Activated T-cell treated with anti-CD3 and anti-CD28 coated beads, Interleukin-2, amount 50 U/mL, for 72 hours (primary cell): ENCODE data around the gene NAALADL2. TPM values are rescaled to one million over a fixed set of nuclear protein-coding genes. Genes with fewer than 3 reads are reported as not detected.

Experiments
- ATAC-seq, 2 donors: fragments of 150-1000 bp; cut with Tn5 transposase; replicated peaks in 1 of 2; 2 replicates each; pipeline ENCODE4 v1.10.0; 2021; ENCODE audit warnings: moderate library complexity in 2 of 2, mild to moderate bottlenecking in 1 of 2
- DNase-seq, 2 donors: peaks; one replicate each; pipeline ENCODE4 v3.0.0; 2021 to 2022; ENCODE audit warnings: mixed read lengths in 1 of 2
- H3K27ac Mint-ChIP-seq: one replicate; pipeline ENCODE4 v1.8.0; 2022; ENCODE audit warnings: mild to moderate bottlenecking, moderate library complexity, mixed read lengths
- H3K27me3 Mint-ChIP-seq: one replicate; pipeline ENCODE4 v1.8.0; 2022; ENCODE audit warnings: low read depth, mixed read lengths
- H3K36me3 Mint-ChIP-seq, 2 donors: one replicate each; pipeline ENCODE4 v1.8.0; 2022; ENCODE audit warnings: mixed read lengths in 2 of 2, mild to moderate bottlenecking in 1 of 2; ENCODE audit not compliant: insufficient read depth in 2 of 2
- H3K4me1 Mint-ChIP-seq: one replicate; pipeline ENCODE4 v1.8.0; 2022; ENCODE audit warnings: low read depth, mixed read lengths
- H3K4me3 Mint-ChIP-seq, 2 donors: one replicate each; pipeline ENCODE4 v1.8.0; 2022; ENCODE audit warnings: mild to moderate bottlenecking in 2 of 2, mixed read lengths in 2 of 2, moderate library complexity in 2 of 2
- H3K9me3 Mint-ChIP-seq, 2 donors: one replicate each; pipeline ENCODE4 v1.8.0; 2022; ENCODE audit warnings: mixed read lengths in 2 of 2
- total RNA-seq, 2 donors: library from RNA; stranded (reverse); gene quantifications; one replicate each; pipeline ENCODE4 v1.2.3, GENCODE V29; 2022

The NAALADL2 gene
- total RNA-seq, 2 donors from 2014 or later = 0.58 TPM; not detected in 1

GRCh38 chr3:175656461-175656860 lies 797.3 kb downstream of the NAALADL2 start:
- DNase-seq (no peak), ATAC-seq (no peak)
- Mint-ChIP-seq H3K4me3 (no peak overlapping the region), H3K4me1 (no peaks in the 10 kb centered on the region), H3K27me3 (no peaks in the 10 kb centered on the region), H3K27ac (no peak overlapping the region), H3K36me3 (no peaks in the 10 kb centered on the region), H3K9me3 (peaks cover 5 to 6% of the 10 kb centered on the region in 2 donors)

- no peaks in the 10 kb centered on the region for H3K4me1 Mint-ChIP-seq
These were observed 800.7 kb downstream of the NAALADL2 start for GRCh38 chr3:175659670-175660350.

GRCh38 chr3:175662815-175663214 lies 803.7 kb downstream of the NAALADL2 start:
- Mint-ChIP-seq H3K4me1 (no peaks in the 10 kb centered on the region), H3K36me3 (no peaks in the 10 kb centered on the region), H3K9me3 (peaks cover 3 to 4% of the 10 kb centered on the region in 2 donors), H3K27ac (no peak overlapping the region), H3K4me3 (no peak overlapping the region), H3K27me3 (no peaks in the 10 kb centered on the region)
- ATAC-seq = no peak
- no peak for DNase-seq

More at GRCh38 chr3:175659670-175660350, 800.7 kb downstream of the NAALADL2 start:
- DNase-seq = no peak
- no peak for ATAC-seq
- Mint-ChIP-seq H3K4me3 (no peak overlapping the region), H3K36me3 (no peaks in the 10 kb centered on the region), H3K9me3 (peaks cover 3 to 6% of the 10 kb centered on the region in 2 donors), H3K27me3 (no peaks in the 10 kb centered on the region), H3K27ac (no peak overlapping the region)

- no peaks in the 10 kb centered on the region for H3K36me3 Mint-ChIP-seq
- ATAC-seq = no peak
These were observed 805.8 kb downstream of the NAALADL2 start for GRCh38 chr3:175664911-175665310.

GRCh38 chr3:175668300-175668699 lies 809.2 kb downstream of the NAALADL2 start:
- Mint-ChIP-seq H3K4me3 (no peak overlapping the region), H3K27ac (no peak overlapping the region), H3K4me1 (no peaks in the 10 kb centered on the region), H3K27me3 (no peaks in the 10 kb centered on the region), H3K9me3 (no peaks in the 10 kb centered on the region), H3K36me3 (no peaks in the 10 kb centered on the region)
- DNase-seq (no peak), ATAC-seq (no peak)

More at GRCh38 chr3:175664911-175665310, 805.8 kb downstream of the NAALADL2 start:
- H3K4me1 Mint-ChIP-seq = no peaks in the 10 kb centered on the region
- no peak overlapping the region for H3K27ac Mint-ChIP-seq
- no peaks in the 10 kb centered on the region for H3K27me3 Mint-ChIP-seq
- DNase-seq = no peak
- H3K9me3 Mint-ChIP-seq = peaks cover 3 to 4% of the 10 kb centered on the region in 2 donors
- H3K4me3 Mint-ChIP-seq = no peak overlapping the region

GRCh38 chr3:175670557-175670956 lies 811.4 kb downstream of the NAALADL2 start:
- H3K36me3 Mint-ChIP-seq = no peaks in the 10 kb centered on the region
- H3K4me3 Mint-ChIP-seq = no peak overlapping the region
- DNase-seq (no peak), ATAC-seq (no peak)
- no peaks in the 10 kb centered on the region for H3K9me3 Mint-ChIP-seq
- no peaks in the 10 kb centered on the region for H3K4me1 Mint-ChIP-seq
- H3K27ac Mint-ChIP-seq = no peak overlapping the region
- H3K27me3 Mint-ChIP-seq = no peaks in the 10 kb centered on the region

- Mint-ChIP-seq H3K27ac (no peak overlapping the region), H3K36me3 (no peaks in the 10 kb centered on the region), H3K4me1 (no peaks in the 10 kb centered on the region), H3K9me3 (no peaks in the 10 kb centered on the region), H3K4me3 (no peak overlapping the region), H3K27me3 (no peaks in the 10 kb centered on the region)
- no peak for DNase-seq
- no peak for ATAC-seq
These were observed 813.1 kb downstream of the NAALADL2 start for GRCh38 chr3:175672119-175672689.

- Mint-ChIP-seq H3K4me1 (no peaks in the 10 kb centered on the region), H3K27ac (no peak overlapping the region), H3K36me3 (no peaks in the 10 kb centered on the region), H3K27me3 (no peaks in the 10 kb centered on the region), H3K9me3 (peaks cover 4% of the 10 kb centered on the region in 2 donors), H3K4me3 (no peak overlapping the region)
- ATAC-seq = no peak
- DNase-seq = no peak
These were observed 820.4 kb downstream of the NAALADL2 start for GRCh38 chr3:175679568-175679967.

- Mint-ChIP-seq H3K27ac (no peak overlapping the region), H3K4me3 (no peak overlapping the region), H3K4me1 (no peaks in the 10 kb centered on the region), H3K9me3 (no peaks in the 10 kb centered on the region), H3K36me3 (no peaks in the 10 kb centered on the region), H3K27me3 (no peaks in the 10 kb centered on the region)
- DNase-seq (no peak), ATAC-seq (no peak)
These were observed 833.1 kb downstream of the NAALADL2 start for GRCh38 chr3:175692256-175692655.

- H3K27me3 Mint-ChIP-seq = no peaks in the 10 kb centered on the region
- H3K4me1 Mint-ChIP-seq = no peaks in the 10 kb centered on the region
These were observed 836.1 kb downstream of the NAALADL2 start for GRCh38 chr3:175695251-175695650.

GRCh38 chr3:175702956-175703355 lies 843.8 kb downstream of the NAALADL2 start:
- H3K4me1 Mint-ChIP-seq = no peaks in the 10 kb centered on the region
- no peak for ATAC-seq
- no peaks in the 10 kb centered on the region for H3K36me3 Mint-ChIP-seq

More at GRCh38 chr3:175695251-175695650, 836.1 kb downstream of the NAALADL2 start:
- no peak overlapping the region for H3K4me3 Mint-ChIP-seq
- DNase-seq = no peak
- no peak overlapping the region for H3K27ac Mint-ChIP-seq
- no peak for ATAC-seq
- no peaks in the 10 kb centered on the region for H3K9me3 Mint-ChIP-seq
- H3K36me3 Mint-ChIP-seq = no peaks in the 10 kb centered on the region

GRCh38 chr3:175704366-175705055 lies 845.4 kb downstream of the NAALADL2 start:
- DNase-seq (no peak), ATAC-seq (no peak)
- Mint-ChIP-seq H3K4me3 (no peak overlapping the region), H3K36me3 (no peaks in the 10 kb centered on the region), H3K27ac (no peak overlapping the region), H3K4me1 (no peaks in the 10 kb centered on the region), H3K9me3 (peaks cover 6 to 11% of the 10 kb centered on the region in 2 donors), H3K27me3 (no peaks in the 10 kb centered on the region)

More at GRCh38 chr3:175702956-175703355, 843.8 kb downstream of the NAALADL2 start:
- DNase-seq = no peak
- Mint-ChIP-seq H3K9me3 (peaks cover 5 to 11% of the 10 kb centered on the region in 2 donors), H3K27ac (no peak overlapping the region), H3K4me3 (no peak overlapping the region), H3K27me3 (no peaks in the 10 kb centered on the region)

- DNase-seq = no peak
- ATAC-seq = no peak
- peaks cover 4 to 7% of the 10 kb centered on the region in 2 donors for H3K9me3 Mint-ChIP-seq
These were observed 854.1 kb downstream of the NAALADL2 start for GRCh38 chr3:175713268-175713667.

More at GRCh38 chr3:175713268-175713667, 854.1 kb downstream of the NAALADL2 start:
- Mint-ChIP-seq H3K27me3 (no peaks in the 10 kb centered on the region), H3K27ac (no peak overlapping the region), H3K4me1 (no peaks in the 10 kb centered on the region), H3K4me3 (no peak overlapping the region), H3K36me3 (no peaks in the 10 kb centered on the region)
